ENCODE measurements around the gene C3orf18. TPM values are rescaled to one million over a fixed set of nuclear protein-coding genes. Genes with fewer than 3 reads are reported as not detected.

C3orf18 gene
- total RNA-seq, 3 donors from 2014 or later = 1.5 to 14.1 (median 2.5) TPM

GRCh38 chr3:50594253-50594785 lies 26.8 kb upstream of the C3orf18 start:
- ATAC-seq (no peak), DNase-seq (no peak)
- Histone ChIP-seq H3K36me3 (ENCODE audit: low read depth) (no peaks in the 10 kb centered on the region), H3K4me3 (no peak overlapping the region), H3K9me3 (no peaks in the 10 kb centered on the region), H3K4me1 (ENCODE audit: low read depth) (peaks cover 12% of the 10 kb centered on the region)
- no peak for TF ChIP-seq CTCF (IDR thresholded peaks at IDR 0.05)
- intact Hi-C loops (cut with DNase I, micrococcal nuclease) = no loop called here

- ATAC-seq (peak; percentile 68), DNase-seq (peak in 2 of 3 donors; percentile 59 to 61)
- Histone ChIP-seq H3K4me3 (no peak overlapping the region), H3K36me3 (ENCODE audit: low read depth) (no peaks in the 10 kb centered on the region), H3K4me1 (ENCODE audit: low read depth) (peaks cover 12% of the 10 kb centered on the region), H3K9me3 (no peaks in the 10 kb centered on the region)
- intact Hi-C loops (cut with DNase I, micrococcal nuclease) = no loop called here
- no peak for TF ChIP-seq CTCF (IDR thresholded peaks at IDR 0.05)
These were observed 25.0 kb upstream of the C3orf18 start for GRCh38 chr3:50592568-50592967.

GRCh38 chr3:50591196-50591741 lies 23.7 kb upstream of the C3orf18 start:
- intact Hi-C loops (cut with DNase I, micrococcal nuclease) = no loop called here
- Histone ChIP-seq H3K4me1 (ENCODE audit: low read depth) (peaks cover 12% of the 10 kb centered on the region), H3K4me3 (no peak overlapping the region), H3K9me3 (no peaks in the 10 kb centered on the region), H3K36me3 (ENCODE audit: low read depth) (no peaks in the 10 kb centered on the region)
- TF ChIP-seq CTCF (IDR thresholded peaks at IDR 0.05) = no peak
- peak; percentile 2 for ATAC-seq
- no peak for DNase-seq

GRCh38 chr3:50588759-50589433 lies 21.3 kb upstream of the C3orf18 start:
- no peaks in the 10 kb centered on the region for H3K9me3 ChIP-seq
- no peak overlapping the region for H3K4me3 ChIP-seq
- H3K4me1 ChIP-seq (ENCODE audit: low read depth) = peaks cover 12% of the 10 kb centered on the region
- H3K36me3 ChIP-seq (ENCODE audit: low read depth) = no peaks in the 10 kb centered on the region
- TF ChIP-seq CTCF (IDR thresholded peaks at IDR 0.05) = no peak
- ATAC-seq (no peak), DNase-seq (no peak)
- intact Hi-C loops (cut with DNase I, micrococcal nuclease) = no loop called here

GRCh38 chr3:50587806-50588758 lies 20.5 kb upstream of the C3orf18 start:
- ATAC-seq (peak; percentile 5), DNase-seq (peak in 1 of 3 donors; percentile 50)
- no peak for TF ChIP-seq CTCF (IDR thresholded peaks at IDR 0.05)
- no peaks in the 10 kb centered on the region for H3K9me3 ChIP-seq
- intact Hi-C loops (cut with DNase I, micrococcal nuclease) = no loop called here
- H3K36me3 ChIP-seq (ENCODE audit: low read depth) = no peaks in the 10 kb centered on the region
- no peak overlapping the region for H3K4me3 ChIP-seq
- peaks cover 12% of the 10 kb centered on the region for H3K4me1 ChIP-seq (ENCODE audit: low read depth)
